Activated CD4-positive, alpha-beta memory T cell treated with anti-CD3 and anti-CD28 coated beads for 36 hours (primary cell): ENCODE results near the gene EYS. TPM values are rescaled to one million over a fixed set of nuclear protein-coding genes. Genes with fewer than 3 reads are reported as not detected.

Experiments used
- CTCF ChIA-PET: fragments of 350-600 bp; sonication (Branson Sonifier 250); formaldehyde crosslinking; loops from one replicate; lab custom pipeline; 2021; ENCODE audit warnings: antibody characterized with exemption, inconsistent platforms; lab: Charles Lee
- POLR2A ChIA-PET: fragments of 350-600 bp; sonication (Branson Sonifier 250); formaldehyde crosslinking; loops from one replicate; lab custom pipeline; 2021; ENCODE audit warnings: antibody characterized with exemption; lab: Charles Lee
- DNase-seq: peaks from one replicate; pipeline ENCODE4 v3.0.0-alpha.2; 2020
- H3K27ac Mint-ChIP-seq: one replicate; pipeline ENCODE4 v1.8.0; 2021; ENCODE audit warnings: mixed read lengths
- H3K27me3 Mint-ChIP-seq: one replicate; pipeline ENCODE4 v1.8.0; 2021; ENCODE audit warnings: mixed read lengths
- H3K36me3 Mint-ChIP-seq: one replicate; pipeline ENCODE4 v1.8.0; 2021; ENCODE audit warnings: mixed read lengths
- H3K4me1 Mint-ChIP-seq: one replicate; pipeline ENCODE4 v1.8.0; 2021; ENCODE audit warnings: low read depth, mixed read lengths
- H3K4me3 Mint-ChIP-seq: one replicate; pipeline ENCODE4 v1.8.0; 2021; ENCODE audit warnings: mild to moderate bottlenecking, mixed read lengths
- H3K9me3 Mint-ChIP-seq: one replicate; pipeline ENCODE4 v1.8.0; 2021; ENCODE audit warnings: mixed read lengths
- intact Hi-C: fragments of 100-400 bp; cut with micrococcal nuclease; formaldehyde crosslinking; loops from one replicate; pipeline ENCODE4 v1.15.1; 2023
- total RNA-seq, 2 experiments: library from RNA; stranded (reverse); gene quantifications; one replicate each; pipeline ENCODE4 v1.2.3, GENCODE V29; 2021

Gene EYS
- total RNA-seq, 2 experiments from 2014 or later = not detected

DNA sequence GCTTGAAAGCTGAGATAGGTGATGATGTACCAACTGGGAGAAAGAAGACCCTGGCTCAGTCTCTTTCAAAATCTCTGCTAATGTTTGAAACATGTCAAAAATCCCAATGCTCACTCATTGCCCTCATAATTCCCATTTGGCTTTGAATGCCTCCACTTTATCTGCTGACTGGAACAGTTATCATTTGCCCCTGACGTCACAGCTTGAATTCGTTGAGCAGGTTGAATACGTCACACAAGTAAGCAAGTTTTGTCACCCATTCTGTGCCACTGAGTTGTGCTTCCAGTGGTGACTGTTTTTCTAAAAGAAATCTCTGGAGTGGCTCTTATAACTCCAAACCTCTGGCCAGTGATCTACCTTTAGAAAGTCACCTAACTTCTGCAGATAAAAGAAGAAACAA lies 991.4 kb downstream of the EYS start:
- H3K4me1 Mint-ChIP-seq = no peaks in the 10 kb centered on the region

GRCh38 chr6:64714073-64714472 lies 993.0 kb downstream of the EYS start:
- H3K9me3 Mint-ChIP-seq = peaks cover 14% of the 10 kb centered on the region
- ChIA-PET POLR2A (no interaction called here), CTCF (no interaction called here)
- no peaks in the 10 kb centered on the region for H3K36me3 Mint-ChIP-seq
- intact Hi-C loops = no loop called here
- H3K4me1 Mint-ChIP-seq = no peaks in the 10 kb centered on the region
- no peaks in the 10 kb centered on the region for H3K27me3 Mint-ChIP-seq
- H3K4me3 Mint-ChIP-seq = no peak overlapping the region
- H3K27ac Mint-ChIP-seq = no peak overlapping the region
- no peak for DNase-seq

More for the DNA sequence above, 991.4 kb downstream of the EYS start:
- no peak for DNase-seq
- intact Hi-C loops = no loop called here
- peaks cover 16% of the 10 kb centered on the region for H3K9me3 Mint-ChIP-seq
- H3K27me3 Mint-ChIP-seq = no peaks in the 10 kb centered on the region
- no peak overlapping the region for H3K4me3 Mint-ChIP-seq
- ChIA-PET POLR2A (no interaction called here), CTCF (no interaction called here)
- no peaks in the 10 kb centered on the region for H3K36me3 Mint-ChIP-seq
- no peak overlapping the region for H3K27ac Mint-ChIP-seq

DNA sequence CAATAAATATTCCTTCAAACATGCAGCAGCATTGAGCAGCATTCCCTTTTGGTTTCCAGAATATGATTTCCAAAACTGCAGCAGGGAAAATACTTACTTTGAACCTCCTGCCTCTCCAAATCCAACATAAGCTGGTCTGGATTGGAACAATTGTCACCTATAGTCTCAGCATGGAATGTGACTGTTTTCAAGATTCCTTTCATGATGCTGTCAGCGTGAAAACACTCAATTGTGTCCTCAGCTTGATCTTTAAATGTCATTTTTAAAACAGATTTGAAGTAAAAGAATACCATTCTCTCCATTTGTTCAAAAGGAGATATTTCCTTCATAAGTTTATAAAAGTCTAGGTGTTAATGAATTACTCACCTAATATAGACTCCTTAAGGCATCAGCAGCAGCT lies 993.9 kb downstream of the EYS start:
- no peak for DNase-seq
- peaks cover 14% of the 10 kb centered on the region for H3K9me3 Mint-ChIP-seq
- intact Hi-C loops = no loop called here
- ChIA-PET CTCF (no interaction called here), POLR2A (no interaction called here)
- no peaks in the 10 kb centered on the region for H3K36me3 Mint-ChIP-seq
- no peaks in the 10 kb centered on the region for H3K4me1 Mint-ChIP-seq
- H3K4me3 Mint-ChIP-seq = no peak overlapping the region
- no peak overlapping the region for H3K27ac Mint-ChIP-seq
- H3K27me3 Mint-ChIP-seq = no peaks in the 10 kb centered on the region

DNA sequence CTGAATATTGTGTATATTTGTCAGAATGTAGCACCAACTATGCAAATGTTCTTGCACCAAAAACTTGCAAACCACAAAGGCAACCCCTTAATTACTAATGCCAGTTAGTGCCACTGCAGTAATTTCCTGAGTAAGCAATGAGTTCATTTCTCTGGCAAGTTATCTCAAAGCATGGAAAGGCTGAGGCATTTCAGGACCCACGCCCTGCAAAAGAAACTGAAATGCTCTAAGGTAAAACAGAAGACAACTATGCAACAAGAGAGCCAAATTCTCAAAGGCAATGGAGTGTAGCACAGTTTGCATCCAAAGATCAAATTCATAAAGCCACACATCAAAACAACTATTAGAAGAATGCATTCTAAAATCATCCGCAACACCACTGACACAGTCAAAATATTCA lies 994.4 kb downstream of the EYS start:
- POLR2A ChIA-PET = no interaction called here
- Mint-ChIP-seq H3K4me1 (no peaks in the 10 kb centered on the region), H3K27me3 (no peaks in the 10 kb centered on the region), H3K27ac (no peak overlapping the region), H3K4me3 (no peak overlapping the region), H3K36me3 (no peaks in the 10 kb centered on the region), H3K9me3 (peaks cover 14% of the 10 kb centered on the region)
- DNase-seq = no peak
- intact Hi-C loops = no loop called here
- CTCF ChIA-PET = no interaction called here

DNA sequence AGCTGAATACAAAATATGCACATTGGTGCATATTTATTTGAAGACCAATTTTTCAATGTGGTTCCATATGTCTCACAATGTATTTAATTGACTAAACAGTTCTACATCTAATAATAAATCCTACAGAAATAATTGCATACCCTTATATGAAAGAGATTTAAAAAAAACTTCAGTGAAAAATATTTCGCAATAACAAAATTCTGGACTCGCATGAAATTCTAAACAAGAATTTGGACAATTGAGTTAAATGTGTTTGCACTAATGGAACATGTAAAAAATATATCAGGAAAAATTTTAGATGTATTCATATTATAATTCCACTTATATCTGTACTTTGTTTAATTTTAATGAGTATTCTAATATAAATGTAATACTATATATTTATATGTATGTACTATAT lies 1003.1 kb downstream of the EYS start:
- intact Hi-C loops = no loop called here
- DNase-seq = no peak
- Mint-ChIP-seq H3K4me3 (no peak overlapping the region), H3K27ac (no peak overlapping the region), H3K36me3 (no peaks in the 10 kb centered on the region), H3K4me1 (no peaks in the 10 kb centered on the region), H3K27me3 (no peaks in the 10 kb centered on the region), H3K9me3 (peaks cover 15% of the 10 kb centered on the region)
- ChIA-PET POLR2A (no interaction called here), CTCF (no interaction called here)

- H3K4me3 Mint-ChIP-seq = no peak overlapping the region
- peaks cover 23% of the 10 kb centered on the region for H3K9me3 Mint-ChIP-seq
- no peaks in the 10 kb centered on the region for H3K4me1 Mint-ChIP-seq
- ChIA-PET POLR2A (no interaction called here), CTCF (no interaction called here)
- no peaks in the 10 kb centered on the region for H3K36me3 Mint-ChIP-seq
- intact Hi-C loops = no loop called here
- no peak for DNase-seq
- H3K27me3 Mint-ChIP-seq = no peaks in the 10 kb centered on the region
- no peak overlapping the region for H3K27ac Mint-ChIP-seq
Observed at GRCh38 chr6:64696053-64696452, 1011.0 kb downstream of the EYS start.

DNA sequence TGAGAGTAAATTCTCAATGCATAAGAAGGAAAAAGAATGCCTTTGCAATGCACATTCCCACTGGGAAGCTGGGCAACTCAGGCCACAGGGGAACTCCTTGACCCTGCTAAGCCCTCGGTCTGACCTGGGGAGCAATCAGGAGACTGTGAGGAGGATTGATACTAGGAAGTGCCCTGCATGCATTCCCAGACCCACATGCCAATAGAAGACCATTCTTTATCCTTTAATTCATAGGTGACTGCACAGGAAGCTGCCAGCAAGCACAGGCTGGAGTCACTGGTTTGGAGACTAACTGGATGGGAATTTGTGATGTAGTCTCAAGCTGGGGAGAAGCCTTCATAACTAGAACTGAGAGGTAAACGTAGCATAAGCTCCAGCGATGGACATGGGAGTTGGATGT lies 1012.7 kb downstream of the EYS start:
- ChIA-PET CTCF (no interaction called here), POLR2A (no interaction called here)
- intact Hi-C loops = no loop called here
- Mint-ChIP-seq H3K4me1 (no peaks in the 10 kb centered on the region), H3K27me3 (no peaks in the 10 kb centered on the region), H3K36me3 (no peaks in the 10 kb centered on the region), H3K4me3 (no peak overlapping the region), H3K27ac (no peak overlapping the region), H3K9me3 (peaks cover 21% of the 10 kb centered on the region)
- no peak for DNase-seq

DNA sequence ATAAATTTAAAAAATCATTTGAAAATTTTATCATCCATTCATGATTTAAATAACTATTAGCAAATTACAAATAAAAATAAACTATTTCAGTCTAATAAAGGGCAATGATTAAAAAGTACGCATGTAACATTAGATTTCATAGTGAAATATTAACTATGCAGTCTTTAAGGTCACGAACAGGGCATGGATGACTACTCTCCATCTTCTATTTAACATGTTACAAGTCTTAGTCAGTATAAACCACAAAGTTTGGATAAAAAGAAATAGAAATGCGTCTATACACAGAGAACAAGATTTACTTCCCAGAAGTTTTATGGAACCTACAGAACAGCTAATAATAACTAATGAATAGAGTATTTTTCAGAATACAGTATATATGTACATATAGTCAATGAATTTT lies 1016.0 kb downstream of the EYS start:
- CTCF ChIA-PET = no interaction called here
- intact Hi-C loops = no loop called here
- Mint-ChIP-seq H3K4me3 (no peak overlapping the region), H3K4me1 (no peaks in the 10 kb centered on the region), H3K27me3 (no peaks in the 10 kb centered on the region), H3K27ac (no peak overlapping the region), H3K9me3 (peaks cover 18% of the 10 kb centered on the region), H3K36me3 (no peaks in the 10 kb centered on the region)
- POLR2A ChIA-PET = no interaction called here
- DNase-seq = no peak

- no peak for DNase-seq
- POLR2A ChIA-PET = no interaction called here
- intact Hi-C loops = no loop called here
- CTCF ChIA-PET = no interaction called here
- peaks cover 29% of the 10 kb centered on the region for H3K9me3 Mint-ChIP-seq
- no peak overlapping the region for H3K27ac Mint-ChIP-seq
- no peak overlapping the region for H3K4me3 Mint-ChIP-seq
- no peaks in the 10 kb centered on the region for H3K4me1 Mint-ChIP-seq
- H3K27me3 Mint-ChIP-seq = no peaks in the 10 kb centered on the region
- no peaks in the 10 kb centered on the region for H3K36me3 Mint-ChIP-seq
Observed at GRCh38 chr6:64685401-64685800, 1021.6 kb downstream of the EYS start.

- intact Hi-C loops = no loop called here
- H3K9me3 Mint-ChIP-seq = peaks cover 25% of the 10 kb centered on the region
- H3K27ac Mint-ChIP-seq = no peak overlapping the region
- no peak for DNase-seq
- H3K36me3 Mint-ChIP-seq = no peaks in the 10 kb centered on the region
- H3K4me3 Mint-ChIP-seq = no peak overlapping the region
- ChIA-PET POLR2A (no interaction called here), CTCF (no interaction called here)
- no peaks in the 10 kb centered on the region for H3K4me1 Mint-ChIP-seq
- H3K27me3 Mint-ChIP-seq = no peaks in the 10 kb centered on the region
Observed at GRCh38 chr6:64683682-64684081, 1023.3 kb downstream of the EYS start.

- no peak for DNase-seq
- POLR2A ChIA-PET = no interaction called here
- Mint-ChIP-seq H3K4me1 (no peaks in the 10 kb centered on the region), H3K27ac (no peak overlapping the region), H3K4me3 (no peak overlapping the region), H3K27me3 (no peaks in the 10 kb centered on the region), H3K9me3 (peaks cover 18% of the 10 kb centered on the region), H3K36me3 (no peaks in the 10 kb centered on the region)
- CTCF ChIA-PET = no interaction called here
- intact Hi-C loops = no loop called here
Observed at GRCh38 chr6:64681416-64682160, 1025.4 kb downstream of the EYS start.

DNA sequence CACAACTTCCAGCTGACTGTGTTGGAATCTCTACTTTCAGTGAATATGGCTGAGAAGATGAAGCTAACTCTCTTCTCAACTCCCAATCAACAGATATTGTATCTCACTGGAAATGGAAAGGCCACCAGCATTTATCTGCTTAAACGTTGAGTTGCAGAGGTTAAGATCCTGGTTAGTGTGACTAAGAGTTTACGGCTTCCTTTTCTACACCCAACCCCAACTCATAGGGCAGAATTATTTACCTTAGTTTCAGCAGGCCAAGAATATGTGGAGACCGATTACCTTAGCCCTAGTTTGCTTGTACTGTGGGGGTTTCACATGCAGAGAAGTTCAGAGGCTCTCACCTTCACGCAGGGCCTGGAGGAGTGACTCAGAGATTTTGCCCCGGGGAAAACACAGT lies 1026.6 kb downstream of the EYS start:
- no peak for DNase-seq
- Mint-ChIP-seq H3K27ac (no peak overlapping the region), H3K27me3 (no peaks in the 10 kb centered on the region), H3K4me3 (no peak overlapping the region), H3K4me1 (no peaks in the 10 kb centered on the region), H3K36me3 (no peaks in the 10 kb centered on the region), H3K9me3 (peaks cover 18% of the 10 kb centered on the region)
- CTCF ChIA-PET = no interaction called here
- intact Hi-C loops = no loop called here
- POLR2A ChIA-PET = no interaction called here

- ChIA-PET CTCF (interaction anchor here (0.6 kb wide), 1 partner anchor 45 kb away, joined by 3 read pairs; no protein-coding TSS in a partner anchor), POLR2A (no interaction called here)
- H3K27ac Mint-ChIP-seq = no peak overlapping the region
- no peak for DNase-seq
- no peaks in the 10 kb centered on the region for H3K36me3 Mint-ChIP-seq
- H3K4me1 Mint-ChIP-seq = no peaks in the 10 kb centered on the region
- peaks cover 18% of the 10 kb centered on the region for H3K9me3 Mint-ChIP-seq
- intact Hi-C loops = no loop called here
- no peaks in the 10 kb centered on the region for H3K27me3 Mint-ChIP-seq
- no peak overlapping the region for H3K4me3 Mint-ChIP-seq
Observed at GRCh38 chr6:64679416-64679815, 1027.6 kb downstream of the EYS start.
